NCI-H748 (cell line): ENCODE measurements around the gene STYXL2.

Experiments
- DNase-seq: peaks from one replicate; lab custom pipeline; 2025; ENCODE audit not compliant: unreplicated experiment; lab: John Stamatoyannopoulos, UW

Gene STYXL2

DNA sequence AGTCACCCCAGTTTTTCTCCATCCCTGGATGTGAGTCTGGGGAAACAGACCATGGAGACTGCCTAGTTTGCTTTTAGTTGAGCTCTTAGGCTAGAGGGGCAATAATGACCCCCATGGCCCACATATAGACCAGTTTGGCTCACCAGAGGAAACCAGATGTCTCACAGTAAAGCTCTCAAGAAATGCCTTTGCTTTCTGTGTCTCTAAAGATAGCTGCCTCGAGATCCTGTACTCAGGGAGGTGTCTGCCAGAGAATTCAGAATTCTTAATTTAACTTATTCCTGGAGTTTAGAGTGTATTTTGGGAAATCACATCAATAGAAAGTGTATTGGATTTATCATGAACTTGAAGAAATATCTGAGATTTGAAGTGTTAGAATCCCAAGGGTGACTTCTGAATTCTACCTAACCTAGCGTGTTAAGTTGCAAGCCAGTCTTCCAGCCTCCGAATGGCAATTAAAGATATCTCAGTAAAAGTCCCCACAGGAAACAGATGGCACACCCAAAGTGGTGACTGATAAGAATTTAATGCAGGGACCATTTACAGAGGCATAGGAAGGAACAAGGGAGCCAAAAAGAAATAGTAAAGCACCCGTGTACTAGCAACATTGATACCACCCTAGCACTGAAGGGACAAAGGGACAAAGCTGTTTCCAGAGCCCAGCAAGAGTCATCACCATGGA, 37.1 kb downstream of the STYXL2 start:
- DNase-seq, result no peak

DNA sequence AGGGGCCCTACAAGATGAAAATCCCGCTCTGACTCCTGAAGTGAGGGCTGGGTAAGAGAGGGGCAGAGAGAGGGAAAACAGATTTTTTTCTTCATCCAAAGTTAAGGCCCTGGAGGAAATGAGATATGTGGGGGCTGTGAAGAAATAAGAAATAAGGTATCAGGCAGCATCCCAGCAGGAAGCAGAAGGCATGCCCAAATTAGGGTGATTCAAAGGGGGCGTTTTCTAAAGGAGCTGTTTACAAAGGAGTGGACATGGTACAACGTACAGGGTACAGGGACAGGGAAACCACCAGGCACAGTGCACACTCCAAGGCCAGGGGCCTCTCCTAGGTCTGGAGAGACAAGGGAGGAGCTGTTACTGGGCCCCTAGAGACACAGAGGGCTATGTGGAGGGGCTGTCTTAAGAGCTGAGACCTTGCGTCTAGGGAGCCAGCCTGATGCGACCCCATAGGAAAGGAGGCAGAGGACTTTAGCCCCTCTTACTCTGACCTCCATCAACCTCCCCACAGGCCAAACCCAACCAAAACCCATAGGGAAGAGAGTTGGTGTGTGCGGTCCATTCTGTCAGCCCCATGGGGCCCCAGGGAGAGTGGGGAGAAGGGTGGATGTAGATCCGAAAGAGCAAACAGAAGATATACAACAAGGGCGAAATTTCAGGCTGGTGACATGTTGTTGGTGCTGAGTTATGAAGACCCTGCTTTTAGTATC, 38.6 kb downstream of the STYXL2 start:
- DNase-seq, result no peak

DNA sequence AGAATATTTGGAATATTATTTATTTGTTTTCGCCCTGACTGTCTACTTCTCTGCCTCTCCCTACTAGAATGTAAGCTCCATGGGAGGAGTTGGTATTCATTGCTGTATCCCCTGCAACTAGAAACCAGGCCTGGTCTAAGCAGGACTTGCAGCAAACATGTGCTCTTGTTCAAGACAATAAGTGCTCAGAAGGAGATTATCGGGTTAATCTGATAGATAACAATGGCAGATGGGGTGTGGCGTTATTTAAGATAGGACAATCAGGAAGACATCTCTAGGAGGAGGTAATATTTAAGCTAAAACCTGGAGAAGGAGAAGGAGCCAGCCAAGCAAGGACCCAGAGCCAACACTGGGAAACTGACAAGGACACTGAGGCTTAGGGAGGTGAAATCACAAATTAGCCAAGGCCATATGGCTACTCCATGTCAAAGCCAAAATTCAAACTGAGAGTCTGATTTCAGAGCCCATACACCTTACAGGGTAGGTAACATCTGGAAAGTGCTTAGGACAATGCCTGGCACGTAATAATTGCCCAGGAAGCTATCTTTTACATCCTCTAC, 41.5 kb downstream of the STYXL2 start:
- no peak for DNase-seq

GRCh38 chr1:167136191-167136614, 42.3 kb downstream of the STYXL2 start:
- DNase-seq, result peak; percentile 63

GRCh38 chr1:167136806-167137205, 42.9 kb downstream of the STYXL2 start:
- DNase-seq, result no peak

- DNase-seq, result no peak
Observed at GRCh38 chr1:167137332-167137781, 43.5 kb downstream of the STYXL2 start.

- no peak for DNase-seq
Observed at GRCh38 chr1:167137793-167138510, 44.1 kb downstream of the STYXL2 start.

DNA sequence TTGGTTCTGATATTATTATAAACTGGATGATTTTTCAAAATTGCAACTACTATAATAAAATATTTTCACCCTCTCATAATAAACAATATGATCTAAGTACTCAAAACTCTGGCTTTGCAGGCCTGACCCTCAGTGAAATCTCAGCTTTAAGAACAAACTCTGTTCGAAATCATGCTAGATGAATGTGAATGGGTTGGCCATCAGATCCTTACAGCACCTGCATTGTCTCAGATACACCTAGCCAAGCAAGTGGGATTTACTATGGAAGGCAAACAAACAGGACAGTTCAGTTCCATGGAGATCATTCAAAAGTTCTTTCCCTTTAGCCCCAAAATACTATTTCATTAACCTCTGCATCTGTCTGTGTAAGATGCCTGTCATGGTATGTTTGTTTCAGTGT, 44.8 kb downstream of the STYXL2 start:
- no peak for DNase-seq

- no peak for DNase-seq
Observed at GRCh38 chr1:167141963-167142362, 48.1 kb downstream of the STYXL2 start.
